SK-N-SH treated with all-trans-retinoic acid at 6 μM for 48 hours (cell line): ENCODE measurements around the gene MUC22.

Source experiments
- BACH2 ChIP-seq: fragments of 250-450 bp; sonication (Bioruptor Pico); IDR thresholded peaks from 2 replicates; pipeline ENCODE4 v1.9.0; 2021; ENCODE audit warnings: mild to moderate bottlenecking, borderline replicate concordance
- CREB5 ChIP-seq: fragments of 250-450 bp; sonication (Bioruptor Pico); IDR thresholded peaks from 2 replicates; pipeline ENCODE4 v1.5.1; 2020; ENCODE audit warnings: low read depth, mild to moderate bottlenecking, moderate library complexity
- CSDC2 ChIP-seq: fragments of 250-450 bp; sonication (Bioruptor Pico); IDR thresholded peaks from 2 replicates; pipeline ENCODE4 v1.5.0; 2020; ENCODE audit warnings: mild to moderate bottlenecking, moderate library complexity
- ESRRG ChIP-seq: fragments of 250-450 bp; sonication (Bioruptor Pico); IDR thresholded peaks from 2 replicates; pipeline ENCODE4 v1.6.1; 2021; ENCODE audit warnings: mild to moderate bottlenecking
- SNAI2 ChIP-seq: fragments of 250-450 bp; sonication (Bioruptor Pico); IDR thresholded peaks from 2 replicates; pipeline ENCODE4 v1.5.0; 2020; ENCODE audit warnings: mild to moderate bottlenecking, moderate library complexity
- TSHZ2 ChIP-seq: fragments of 250-450 bp; sonication (Bioruptor Pico); IDR thresholded peaks from 2 replicates; pipeline ENCODE4 v1.5.0; 2020; ENCODE audit warnings: mild to moderate bottlenecking, moderate library complexity
- ZNF70 ChIP-seq: fragments of 450-650 bp; formaldehyde crosslinking; IDR thresholded peaks from 2 replicates; pipeline ENCODE4 v1.5.0; 2020; ENCODE audit warnings: mild to moderate bottlenecking, moderate library complexity

GRCh38 chr6:30988209-30988825 is 22.0 kb upstream of the MUC22 start:
- TF ChIP-seq CREB5 (CRISPR knock-in tag) (no peak), SNAI2 (CRISPR knock-in tag) (no peak), ESRRG (CRISPR knock-in tag) (no peak), ZNF70 (no peak), BACH2 (CRISPR knock-in tag) (no peak), TSHZ2 (CRISPR knock-in tag) (no peak), CSDC2 (CRISPR knock-in tag) (no peak)
